ENCODE data around the gene LRSAM1.

LRSAM1 gene

GRCh38 chr9:127516835-127517607 lies 65.7 kb downstream of the LRSAM1 start:
- DNase-seq (ENCODE audit: low read depth in 3 of 3), result no peak

- no peak for DNase-seq (ENCODE audit: low read depth in 3 of 3)
Measured at GRCh38 chr9:127517620-127518019, 66.3 kb downstream of the LRSAM1 start.

GRCh38 chr9:127518091-127518856 lies 67.0 kb downstream of the LRSAM1 start:
- no peak for DNase-seq (ENCODE audit: low read depth in 3 of 3)

- peak in 1 of 3 experiments; percentile 35 for DNase-seq (ENCODE audit: low read depth in 3 of 3)
Measured at GRCh38 chr9:127519301-127520166, 68.2 kb downstream of the LRSAM1 start.

GRCh38 chr9:127520941-127521918 lies 69.9 kb downstream of the LRSAM1 start:
- no peak for DNase-seq (ENCODE audit: low read depth in 3 of 3)

- DNase-seq (ENCODE audit: low read depth in 3 of 3), result no peak
Measured at GRCh38 chr9:127521919-127522304, 70.6 kb downstream of the LRSAM1 start.

- no peak for DNase-seq (ENCODE audit: low read depth in 3 of 3)
Measured at GRCh38 chr9:127522727-127523126, 71.4 kb downstream of the LRSAM1 start.

GRCh38 chr9:127523312-127523851 lies 72.1 kb downstream of the LRSAM1 start:
- DNase-seq (ENCODE audit: low read depth in 3 of 3), result peak in 1 of 3 experiments; percentile 38

GRCh38 chr9:127524373-127524772 lies 73.1 kb downstream of the LRSAM1 start:
- DNase-seq (ENCODE audit: low read depth in 3 of 3), result no peak

GRCh38 chr9:127525401-127526188 lies 74.3 kb downstream of the LRSAM1 start:
- no peak for DNase-seq (ENCODE audit: low read depth in 3 of 3)

- DNase-seq (ENCODE audit: low read depth in 3 of 3), result no peak
Measured at GRCh38 chr9:127526655-127527559, 75.6 kb downstream of the LRSAM1 start.

- no peak for DNase-seq (ENCODE audit: low read depth in 3 of 3)
Measured at GRCh38 chr9:127527560-127528268, 76.4 kb downstream of the LRSAM1 start.

- DNase-seq (ENCODE audit: low read depth in 3 of 3), result no peak
Measured at GRCh38 chr9:127528422-127529251, 77.3 kb downstream of the LRSAM1 start.

GRCh38 chr9:127529671-127530070 lies 78.4 kb downstream of the LRSAM1 start:
- DNase-seq (ENCODE audit: low read depth in 3 of 3), result no peak

GRCh38 chr9:127530206-127530941 lies 79.1 kb downstream of the LRSAM1 start:
- DNase-seq (ENCODE audit: low read depth in 3 of 3), result no peak

- no peak for DNase-seq (ENCODE audit: low read depth in 3 of 3)
Measured at GRCh38 chr9:127531676-127532075, 80.4 kb downstream of the LRSAM1 start.
